ENCODE measurements around the gene PTRHD1. TPM values are rescaled to one million over a fixed set of nuclear protein-coding genes. Genes with fewer than 3 reads are reported as not detected.

Gene PTRHD1
- total RNA-seq, 1 donor from 2014 or later, result 13.4 TPM

DNA sequence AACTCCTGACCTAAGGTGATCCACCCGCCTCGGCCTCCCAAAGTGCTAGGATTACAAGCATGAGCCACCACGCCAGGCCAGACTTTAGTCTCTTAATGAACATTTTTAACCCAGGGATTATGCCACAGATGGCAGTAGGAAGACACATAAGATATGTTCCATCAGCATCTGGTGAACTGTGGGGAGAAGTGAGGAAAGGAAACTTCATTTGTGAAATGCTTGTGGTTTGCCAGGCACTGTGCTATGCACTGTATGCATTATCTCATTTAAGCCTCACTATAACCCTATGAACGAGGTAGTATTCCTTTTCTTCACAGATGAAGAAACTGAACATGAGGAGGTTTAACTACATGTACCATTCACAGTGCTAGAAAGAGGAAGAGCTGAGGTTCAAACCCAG lies 29.3 kb downstream of the PTRHD1 start:
- DNase-seq (ENCODE audit: low spot score), result no peak
- no peak for ATAC-seq

DNA sequence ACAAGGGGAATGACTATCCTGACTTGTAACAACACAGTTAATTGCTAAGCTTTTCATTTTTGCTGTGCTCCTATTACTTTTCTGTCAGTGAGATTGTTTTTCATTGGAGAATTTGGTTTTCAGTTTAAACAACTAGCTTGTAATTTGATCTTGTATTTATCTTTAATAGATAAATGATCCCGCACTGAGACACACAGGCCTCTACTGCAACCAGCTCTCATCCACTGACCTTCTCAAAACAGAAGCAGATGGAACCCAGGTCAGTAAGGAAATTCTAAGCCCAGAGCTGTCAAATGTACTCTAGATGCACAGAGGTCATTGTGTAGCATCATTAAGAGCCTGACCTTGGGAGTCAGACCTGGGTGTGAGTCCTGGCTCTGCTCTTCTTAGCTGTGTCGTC lies 30.7 kb downstream of the PTRHD1 start:
- DNase-seq (ENCODE audit: low spot score) (no peak), ATAC-seq (no peak)

DNA sequence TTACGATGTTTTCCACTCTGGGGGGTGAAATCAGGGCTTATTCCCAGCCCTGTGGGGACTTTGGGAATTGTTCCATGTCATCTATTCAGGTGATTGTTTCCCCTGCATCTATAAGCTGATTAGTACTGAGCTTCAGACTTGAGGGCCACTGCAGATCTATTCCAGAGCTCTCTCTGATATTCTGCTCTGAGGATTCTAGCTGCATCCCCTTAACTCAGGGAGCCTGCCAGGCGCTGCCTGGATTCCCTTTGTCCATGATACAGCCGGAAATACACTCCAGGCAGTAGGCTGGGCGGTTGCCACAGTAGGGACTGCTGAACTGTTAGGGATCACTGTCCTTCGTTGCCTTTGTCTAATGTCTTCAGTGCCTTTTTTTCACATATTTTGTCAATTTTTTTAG lies 31.3 kb downstream of the PTRHD1 start:
- ATAC-seq (no peak), DNase-seq (ENCODE audit: low spot score) (no peak)

DNA sequence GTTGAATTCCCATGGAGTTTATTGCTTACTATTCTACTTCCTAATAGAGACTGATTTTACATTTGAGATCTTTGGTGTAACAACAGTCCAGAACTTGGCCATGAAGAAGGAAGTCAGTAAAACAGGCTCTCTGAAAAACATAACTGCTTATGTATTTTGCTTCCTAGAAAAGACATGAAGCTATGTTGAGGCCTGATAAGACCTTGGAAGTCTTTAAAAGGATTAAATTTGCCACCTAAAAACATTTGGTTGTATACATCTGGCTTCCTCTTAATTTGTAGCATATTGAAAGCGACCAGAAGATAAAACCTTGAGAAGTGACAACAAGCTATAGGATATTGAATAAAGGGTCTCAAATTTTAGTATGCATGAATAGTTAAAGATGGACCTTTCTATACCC lies 36.4 kb downstream of the PTRHD1 start:
- ATAC-seq (no peak), DNase-seq (ENCODE audit: low spot score) (no peak)

DNA sequence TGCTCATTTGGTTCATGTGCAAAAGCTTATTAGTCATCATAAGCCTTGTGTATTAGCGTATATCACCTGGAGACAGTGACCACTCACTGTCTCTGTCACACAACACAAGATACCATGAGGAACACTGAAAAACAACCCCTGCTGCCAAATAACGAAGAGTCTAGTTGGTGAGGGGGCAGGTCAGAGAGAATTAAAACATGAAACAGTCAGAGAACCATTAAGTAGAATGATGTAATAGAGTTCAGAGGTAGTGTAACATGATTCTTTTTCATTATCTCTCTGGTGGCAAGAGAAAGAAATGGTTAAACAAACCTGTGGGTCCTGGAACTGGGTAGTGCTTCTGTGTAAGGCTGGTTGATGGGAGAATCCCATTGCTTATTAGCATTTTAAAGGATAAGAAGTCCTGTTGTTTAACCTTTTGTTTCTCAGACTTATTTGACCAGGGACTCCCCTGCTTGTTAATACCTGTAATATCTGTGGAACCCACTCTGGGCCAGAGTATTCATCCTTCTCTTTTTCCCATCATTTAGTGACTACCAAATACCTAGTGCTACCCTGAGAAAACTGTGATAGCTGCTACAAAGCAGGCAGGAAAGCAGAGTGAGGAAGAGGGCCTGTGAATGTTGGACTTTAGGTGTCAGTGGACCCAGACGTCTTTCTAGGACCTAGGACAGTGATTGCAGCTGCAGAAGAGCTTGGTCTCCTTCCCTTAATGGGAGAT lies 38.0 kb downstream of the PTRHD1 start:
- ATAC-seq, result no peak
- no peak for DNase-seq (ENCODE audit: low spot score)

DNA sequence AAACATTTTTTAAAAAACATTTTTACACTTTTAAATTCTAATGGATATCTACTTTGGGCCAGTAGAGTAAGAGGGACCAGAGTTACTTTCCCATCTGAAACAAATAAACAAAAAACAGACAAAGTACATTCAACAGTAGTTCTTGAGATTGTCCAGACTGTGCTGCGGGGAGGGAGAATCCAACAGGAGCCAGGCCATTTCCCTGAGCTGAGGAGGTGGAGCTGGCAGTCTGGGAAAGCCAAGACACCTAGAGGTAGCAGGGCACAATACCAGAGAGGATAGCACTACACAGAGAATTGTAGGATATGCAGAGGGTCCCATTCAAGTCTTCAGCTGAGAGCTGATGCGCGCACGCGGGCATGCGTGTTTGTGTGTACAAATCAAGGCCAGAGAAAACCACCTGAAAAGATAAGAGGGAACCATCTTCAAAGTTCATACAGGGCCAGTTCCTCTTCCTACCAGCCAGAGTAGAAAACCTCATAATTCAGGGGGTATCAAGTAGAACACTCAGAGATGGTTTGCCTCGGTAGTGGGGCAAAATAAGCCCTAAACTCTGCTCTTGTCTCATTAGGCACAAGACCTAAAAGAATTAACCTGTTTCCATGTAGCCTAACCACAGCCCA lies 44.0 kb downstream of the PTRHD1 start:
- DNase-seq (ENCODE audit: low spot score) (no peak), ATAC-seq (no peak)

DNA sequence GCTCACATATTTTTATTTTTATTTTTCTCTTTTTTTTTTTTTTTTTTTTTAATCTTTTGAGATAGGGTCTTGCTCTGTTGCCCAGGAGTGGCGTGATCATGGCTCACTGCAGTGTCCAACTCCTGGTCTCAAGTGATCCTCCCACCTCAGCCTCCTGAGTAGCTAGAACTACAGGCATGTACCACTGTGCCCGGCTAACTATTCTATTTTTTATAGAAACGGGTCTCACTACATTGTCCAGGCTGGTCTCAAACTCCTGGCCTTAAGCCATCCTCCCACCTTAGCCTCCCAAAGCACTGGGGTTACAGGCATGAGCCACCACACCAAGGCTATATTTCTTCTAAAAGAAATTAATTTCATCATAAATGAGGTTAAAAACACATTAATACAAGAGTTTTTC lies 45.9 kb downstream of the PTRHD1 start:
- no peak for DNase-seq (ENCODE audit: low spot score)
- no peak for ATAC-seq

DNA sequence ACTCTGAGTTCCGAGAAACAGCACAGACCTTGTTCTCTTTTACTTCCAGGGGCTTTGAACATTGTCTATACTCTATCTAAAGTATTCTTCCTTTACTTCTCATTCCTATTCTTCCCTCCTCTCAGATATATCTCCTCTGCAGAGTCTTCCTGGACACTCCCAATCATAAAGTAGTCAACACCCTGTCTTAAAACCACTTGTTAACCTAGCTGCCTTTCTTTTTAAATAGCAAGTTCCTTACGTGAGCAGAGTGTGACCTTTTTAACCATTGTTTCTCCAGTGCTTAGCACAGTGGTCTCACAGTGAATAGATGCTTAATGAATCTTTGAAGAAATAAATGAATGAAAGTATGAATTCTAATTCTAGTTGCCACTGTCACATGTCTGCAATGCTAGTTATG lies 47.4 kb downstream of the PTRHD1 start:
- DNase-seq (ENCODE audit: low spot score) (no peak), ATAC-seq (no peak)

DNA sequence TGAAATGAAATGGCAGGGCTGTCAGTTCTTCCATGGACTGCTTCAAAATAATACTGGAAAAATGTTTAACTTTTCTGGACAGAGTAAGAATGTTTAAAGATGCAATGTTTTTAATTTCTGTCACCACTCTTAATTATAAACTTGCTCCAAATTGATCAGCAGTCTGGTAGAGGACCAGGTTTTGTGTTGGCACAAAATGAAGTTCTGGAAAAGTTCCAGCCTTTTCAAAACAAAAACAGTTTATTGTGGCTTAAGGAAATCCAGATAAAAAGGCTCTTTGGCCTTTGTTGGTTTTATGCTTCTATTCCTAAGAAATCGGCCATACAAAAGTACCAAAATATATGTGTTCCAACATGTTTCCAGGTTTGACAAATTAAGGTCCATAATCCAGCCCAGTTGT lies 48.8 kb downstream of the PTRHD1 start:
- ATAC-seq (no peak), DNase-seq (ENCODE audit: low spot score) (no peak)

DNA sequence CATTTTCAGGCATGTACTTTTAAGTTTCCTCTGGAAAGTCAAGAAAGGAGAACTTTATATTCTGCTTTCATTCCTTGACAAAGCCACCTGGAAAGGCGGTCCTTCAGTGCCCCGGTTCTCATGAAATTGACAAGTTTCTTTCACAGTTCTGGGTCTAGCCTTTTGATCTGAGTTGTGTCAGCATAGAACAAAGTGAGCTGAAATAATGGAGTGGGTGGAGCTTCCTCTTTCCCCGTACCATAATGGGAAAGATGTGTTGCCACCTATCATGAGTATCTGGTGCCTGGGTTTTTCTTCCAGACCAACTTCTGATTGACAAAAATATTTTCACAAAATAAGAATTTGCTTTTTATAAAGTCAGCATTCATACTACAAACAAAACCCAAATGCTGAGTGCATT lies 49.3 kb downstream of the PTRHD1 start:
- ATAC-seq, result no peak
- DNase-seq (ENCODE audit: low spot score), result no peak

DNA sequence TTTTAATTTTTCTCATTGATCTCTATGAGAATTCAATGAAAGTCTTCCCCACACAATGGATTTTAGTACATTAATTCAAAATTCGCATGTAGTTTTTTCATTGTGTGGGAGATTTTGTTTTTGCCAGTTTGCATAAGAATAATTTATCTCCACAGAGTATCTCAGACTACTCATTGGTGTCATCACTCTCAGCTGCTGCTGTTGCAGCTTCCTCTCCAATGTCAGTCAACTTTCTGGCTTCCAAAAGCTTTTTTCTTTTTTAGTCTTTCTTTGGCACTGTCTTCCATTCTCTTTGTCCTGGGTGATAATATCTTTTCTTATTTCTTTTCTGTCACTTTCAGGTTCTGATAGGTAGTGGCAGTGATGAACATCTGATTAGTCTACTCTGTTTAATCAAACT lies 50.5 kb downstream of the PTRHD1 start:
- no peak for ATAC-seq
- no peak for DNase-seq (ENCODE audit: low spot score)

DNA sequence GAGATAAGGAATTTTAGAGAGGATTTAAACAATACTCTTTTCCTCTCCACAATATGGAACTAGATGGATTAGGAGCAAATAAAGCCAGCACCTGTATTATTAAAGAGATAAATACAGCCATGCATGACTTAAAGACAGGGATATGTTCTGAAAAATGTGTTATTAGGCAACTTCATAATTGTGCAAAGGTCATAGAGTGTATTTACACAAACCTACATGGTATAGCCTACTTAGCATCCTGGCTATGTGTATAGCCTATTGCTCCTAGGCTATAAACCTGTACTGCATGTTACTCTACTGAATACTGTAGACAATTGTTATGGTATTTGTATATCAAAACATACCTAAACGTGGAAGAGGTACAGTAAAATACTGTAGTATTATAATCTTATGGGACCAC lies 53.0 kb downstream of the PTRHD1 start:
- ATAC-seq, result no peak

More for the DNA sequence above, 53.0 kb downstream of the PTRHD1 start:
- no peak for DNase-seq (ENCODE audit: low spot score)

Other genes with a start within 250 kb of the PTRHD1 start
- gene CENPO, start within 50 bp of the PTRHD1 start, total RNA-seq, result 2.0 TPM
- gene ADCY3, start 126.8 kb upstream of the PTRHD1 start, total RNA-seq, result 4.2 TPM
- gene DNAJC27, start 178.6 kb upstream of the PTRHD1 start, total RNA-seq, result 1.9 TPM
- gene EFR3B, start 248.7 kb upstream of the PTRHD1 start, total RNA-seq, result 0.30 TPM